ENCODE data around the gene TMEM143.
"Not testable (repeated sequence)": the region's sequence is repeated elsewhere in the genome, so short reads cannot be mapped to it uniquely, and the experiment has no call there.

Gene TMEM143

GRCh38 chr19:48391100-48392005, 27.6 kb upstream of the TMEM143 start, which contains the start of gene KDELR1:
Gene KDELR1, minus strand, starts transcription at chr19:48391551. Its CDS starts 193 bp downstream, at chr19:48391358.
- peak; percentile 55 for DNase-seq (ENCODE audit: low read depth)

GRCh38 chr19:48390188-48391099, 26.7 kb upstream of the TMEM143 start:
- DNase-seq (ENCODE audit: low read depth) = peak; percentile 47

- DNase-seq (ENCODE audit: low read depth) = no peak
These were observed 23.2 kb upstream of the TMEM143 start for GRCh38 chr19:48386981-48387380.

- DNase-seq (ENCODE audit: low read depth) = no peak
These were observed 21.8 kb upstream of the TMEM143 start for GRCh38 chr19:48385461-48386087.

GRCh38 chr19:48382286-48382685, 18.5 kb upstream of the TMEM143 start:
- DNase-seq (ENCODE audit: low read depth) = no peak

GRCh38 chr19:48381178-48381950, 17.6 kb upstream of the TMEM143 start:
- no peak for DNase-seq (ENCODE audit: low read depth)

- no peak for DNase-seq (ENCODE audit: low read depth)
These were observed 15.3 kb upstream of the TMEM143 start for GRCh38 chr19:48379058-48379457.

- DNase-seq (ENCODE audit: low read depth) = no peak
These were observed 14.4 kb upstream of the TMEM143 start for GRCh38 chr19:48378194-48378570.

- DNase-seq (ENCODE audit: low read depth) = no peak
These were observed 9.8 kb upstream of the TMEM143 start for GRCh38 chr19:48373567-48373966.

- DNase-seq (ENCODE audit: low read depth) = no peak
These were observed 9.2 kb upstream of the TMEM143 start for GRCh38 chr19:48372904-48373303.

- DNase-seq (ENCODE audit: low read depth) = not testable (repeated sequence)
These were observed 8.0 kb upstream of the TMEM143 start for GRCh38 chr19:48371771-48372170.

- no peak for DNase-seq (ENCODE audit: low read depth)
These were observed 7.6 kb upstream of the TMEM143 start for GRCh38 chr19:48371367-48371766.

- DNase-seq (ENCODE audit: low read depth) = no peak
These were observed 7.2 kb upstream of the TMEM143 start for GRCh38 chr19:48370955-48371354.

GRCh38 chr19:48368936-48369335, 5.2 kb upstream of the TMEM143 start:
- DNase-seq (ENCODE audit: low read depth) = no peak

- no peak for DNase-seq (ENCODE audit: low read depth)
These were observed 4.1 kb upstream of the TMEM143 start for GRCh38 chr19:48367855-48368254.

- no peak for DNase-seq (ENCODE audit: low read depth)
These were observed 1.9 kb upstream of the TMEM143 start for GRCh38 chr19:48365602-48366001.

- no peak for DNase-seq (ENCODE audit: low read depth)
These were observed 1.0 kb upstream of the TMEM143 start for GRCh38 chr19:48364598-48365348.

GRCh38 chr19:48363500-48363809, 285 bp downstream of the TMEM143 start:
- no peak for DNase-seq (ENCODE audit: low read depth)

GRCh38 chr19:48362716-48363499, 832 bp downstream of the TMEM143 start:
- DNase-seq (ENCODE audit: low read depth) = peak; percentile 85

- DNase-seq (ENCODE audit: low read depth) = no peak
These were observed 1.8 kb downstream of the TMEM143 start for GRCh38 chr19:48361912-48362311.

Measured in stimulated activated CD4-positive, alpha-beta T cell treated with anti-CD3 and anti-CD28 coated beads, Interleukin-2, amount 100 ng/mL, for 4 hours (primary cell).